HUES6 (cell line): ENCODE measurements around the gene HIRIP3.
"Not testable (repeated sequence)": the region's sequence is repeated elsewhere in the genome, so short reads cannot be mapped to it uniquely, and the experiment has no call there.

Experiments used
- H3K27ac ChIP-seq: 2 replicates; pipeline ENCODE4 v1.7.0; 2013; ENCODE audit warnings: low read depth, mild to moderate bottlenecking, low read length, inconsistent platforms
- H3K27me3 ChIP-seq: 2 replicates; pipeline ENCODE4 v1.6.1; 2013; ENCODE audit warnings: low read length; ENCODE audit not compliant: control insufficient read depth, insufficient read depth
- H3K36me3 ChIP-seq: 2 replicates; pipeline ENCODE4 v1.6.1; 2013; ENCODE audit warnings: low read length; ENCODE audit not compliant: control insufficient read depth, insufficient read depth
- H3K4me1 ChIP-seq: 2 replicates; pipeline ENCODE4 v1.6.1; 2013; ENCODE audit warnings: low read length; ENCODE audit not compliant: control insufficient read depth, insufficient read depth
- H3K4me3 ChIP-seq: 2 replicates; pipeline ENCODE4 v1.5.1; 2013; ENCODE audit warnings: low read depth, low read length
- H3K9ac ChIP-seq: one replicate; pipeline ENCODE4 v1.6.1; 2013; ENCODE audit warnings: mild to moderate bottlenecking, low read length
- H3K9me3 ChIP-seq: 2 replicates; pipeline ENCODE4 v1.6.1; 2013; ENCODE audit warnings: low read depth, low read length; ENCODE audit not compliant: control insufficient read depth, insufficient read depth

Gene HIRIP3, protein sequence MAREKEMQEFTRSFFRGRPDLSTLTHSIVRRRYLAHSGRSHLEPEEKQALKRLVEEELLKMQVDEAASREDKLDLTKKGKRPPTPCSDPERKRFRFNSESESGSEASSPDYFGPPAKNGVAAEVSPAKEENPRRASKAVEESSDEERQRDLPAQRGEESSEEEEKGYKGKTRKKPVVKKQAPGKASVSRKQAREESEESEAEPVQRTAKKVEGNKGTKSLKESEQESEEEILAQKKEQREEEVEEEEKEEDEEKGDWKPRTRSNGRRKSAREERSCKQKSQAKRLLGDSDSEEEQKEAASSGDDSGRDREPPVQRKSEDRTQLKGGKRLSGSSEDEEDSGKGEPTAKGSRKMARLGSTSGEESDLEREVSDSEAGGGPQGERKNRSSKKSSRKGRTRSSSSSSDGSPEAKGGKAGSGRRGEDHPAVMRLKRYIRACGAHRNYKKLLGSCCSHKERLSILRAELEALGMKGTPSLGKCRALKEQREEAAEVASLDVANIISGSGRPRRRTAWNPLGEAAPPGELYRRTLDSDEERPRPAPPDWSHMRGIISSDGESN

DNA sequence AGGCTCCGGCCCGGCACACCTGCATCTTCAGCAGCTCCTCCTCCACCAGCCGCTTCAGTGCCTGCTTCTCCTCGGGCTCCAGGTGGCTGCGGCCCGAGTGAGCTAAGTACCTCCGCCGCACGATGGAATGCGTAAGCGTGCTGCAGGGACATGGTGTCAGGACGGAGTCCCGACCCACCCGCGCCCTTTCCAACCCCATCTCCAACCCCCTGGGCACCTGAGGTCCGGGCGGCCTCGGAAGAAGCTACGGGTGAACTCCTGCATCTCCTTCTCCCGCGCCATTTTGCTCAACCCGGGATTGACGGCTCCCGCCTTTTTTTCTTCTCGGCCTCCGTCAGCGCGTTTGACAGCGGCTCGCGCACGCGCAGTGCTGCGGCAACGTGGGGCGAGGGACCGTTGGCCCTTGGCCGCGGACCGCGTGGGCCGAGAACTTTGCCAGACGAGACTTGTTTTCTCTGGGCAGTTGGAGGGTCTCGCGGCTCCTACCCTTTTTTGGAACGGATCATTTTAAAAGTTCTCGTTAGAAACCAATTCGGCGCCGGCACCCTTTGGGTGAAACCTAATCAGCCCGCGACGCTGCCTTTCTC lies at the start of gene HIRIP3:
Gene HIRIP3 (minus strand): TSS at position 294 of the 587 bp plus-strand sequence. CDS start 12 bp downstream, at position 282.
- Histone ChIP-seq H3K27ac (peak within 1 kb of the TSS; percentile 95), H3K9me3 (no peaks in the 10 kb centered on the region), H3K9ac (peak within 1 kb of the TSS; percentile 97), H3K36me3 (peaks cover 45% of the 10 kb centered on the region), H3K4me3 (peak within 1 kb of the TSS; percentile 87), H3K4me1 (no peaks in the 10 kb centered on the region), H3K27me3 (no peaks in the 10 kb centered on the region)

DNA sequence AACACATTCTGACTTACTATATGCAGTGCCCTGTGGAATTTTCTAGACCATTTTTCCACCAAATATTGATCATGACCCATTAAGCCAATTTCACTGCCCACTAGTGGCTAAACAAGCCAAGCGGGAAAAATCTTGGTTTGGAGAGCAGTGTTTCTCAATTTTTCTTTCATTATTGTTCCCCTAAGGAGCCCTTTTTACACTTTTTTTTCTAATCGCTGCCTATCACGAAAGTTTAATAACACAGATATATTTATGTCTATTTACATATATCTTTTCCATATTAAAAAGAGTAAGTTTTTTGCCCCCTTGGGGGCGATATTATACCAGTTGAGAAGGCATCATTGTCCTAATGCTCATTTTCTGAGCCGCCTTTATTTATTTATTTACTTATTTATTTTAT lies 46.4 kb upstream of the HIRIP3 start:
- H3K27ac ChIP-seq, result no peak overlapping the region
- no peak overlapping the region for H3K9ac ChIP-seq
- no peaks in the 10 kb centered on the region for H3K4me1 ChIP-seq
- H3K36me3 ChIP-seq, result no peaks in the 10 kb centered on the region
- H3K9me3 ChIP-seq, result no peaks in the 10 kb centered on the region
- H3K4me3 ChIP-seq, result no peak overlapping the region
- no peaks in the 10 kb centered on the region for H3K27me3 ChIP-seq

GRCh38 chr16:30040690-30041089 lies 45.3 kb upstream of the HIRIP3 start:
- H3K27ac ChIP-seq, H3K4me1 ChIP-seq, H3K36me3 ChIP-seq, H3K27me3 ChIP-seq, H3K4me3 ChIP-seq, H3K9ac ChIP-seq, H3K9me3 ChIP-seq: not testable (repeated sequence)

- Histone ChIP-seq H3K9me3 (no peaks in the 10 kb centered on the region), H3K27ac (no peak overlapping the region), H3K27me3 (peaks cover 6% of the 10 kb centered on the region; the same call in 1 of the 2 replicates), H3K9ac (no peak overlapping the region), H3K36me3 (no peaks in the 10 kb centered on the region), H3K4me3 (no peak overlapping the region), H3K4me1 (no peaks in the 10 kb centered on the region)
These were observed 44.8 kb upstream of the HIRIP3 start for GRCh38 chr16:30040221-30040620.

DNA sequence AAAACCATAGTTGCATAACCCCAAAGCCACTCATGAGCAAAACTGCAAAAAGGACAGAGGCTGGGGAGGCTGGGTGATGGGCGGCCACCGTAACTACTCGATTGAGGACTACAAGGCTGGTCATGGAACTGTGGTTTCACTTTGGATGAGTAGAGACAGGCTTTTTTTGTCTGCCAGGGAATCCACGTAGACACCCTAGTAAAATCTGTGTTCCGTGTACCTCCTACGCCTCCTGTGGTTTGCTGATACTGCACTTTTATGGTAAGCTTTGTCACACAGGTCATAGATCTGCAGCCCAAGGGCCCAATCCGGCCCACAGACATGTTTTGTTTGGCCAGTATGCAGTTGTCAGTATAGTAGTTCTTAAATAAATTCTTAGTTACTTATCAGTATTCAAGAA lies 37.9 kb upstream of the HIRIP3 start:
- Histone ChIP-seq H3K9ac (no peak overlapping the region), H3K4me1 (peaks cover 22% of the 10 kb centered on the region), H3K27ac (no peak overlapping the region), H3K4me3 (no peak overlapping the region), H3K9me3 (no peaks in the 10 kb centered on the region), H3K27me3 (peaks cover 52% of the 10 kb centered on the region), H3K36me3 (no peaks in the 10 kb centered on the region)

- Histone ChIP-seq H3K4me3 (peak overlapping the region; percentile 65), H3K36me3 (no peaks in the 10 kb centered on the region), H3K27me3 (peaks cover 59% of the 10 kb centered on the region), H3K4me1 (peaks cover 28% of the 10 kb centered on the region), H3K9ac (no peak overlapping the region), H3K27ac (no peak overlapping the region), H3K9me3 (no peaks in the 10 kb centered on the region)
These were observed 36.8 kb upstream of the HIRIP3 start for GRCh38 chr16:30032083-30032819.

- peak overlapping the region; percentile 65 for H3K4me3 ChIP-seq
- no peak overlapping the region for H3K27ac ChIP-seq
These were observed 36.1 kb upstream of the HIRIP3 start for GRCh38 chr16:30031477-30031918.

GRCh38 chr16:30030841-30031413 lies 35.5 kb upstream of the HIRIP3 start, which contains the start of gene TLCD3B:
Gene TLCD3B (minus strand): TSS chr16:30031271. CDS start chr16:30030527, 744 bp downstream.
- Histone ChIP-seq H3K27ac (no peak within 1 kb of the TSS), H3K4me1 (peaks cover 28% of the 10 kb centered on the region), H3K27me3 (peaks cover 67% of the 10 kb centered on the region), H3K9ac (no peak within 1 kb of the TSS), H3K4me3 (peak within 1 kb of the TSS; percentile 65), H3K36me3 (no peaks in the 10 kb centered on the region), H3K9me3 (no peaks in the 10 kb centered on the region)

More at GRCh38 chr16:30031477-30031918, 36.1 kb upstream of the HIRIP3 start:
- Histone ChIP-seq H3K4me1 (peaks cover 28% of the 10 kb centered on the region), H3K9ac (no peak overlapping the region), H3K36me3 (no peaks in the 10 kb centered on the region), H3K9me3 (no peaks in the 10 kb centered on the region), H3K27me3 (peaks cover 65% of the 10 kb centered on the region)

DNA sequence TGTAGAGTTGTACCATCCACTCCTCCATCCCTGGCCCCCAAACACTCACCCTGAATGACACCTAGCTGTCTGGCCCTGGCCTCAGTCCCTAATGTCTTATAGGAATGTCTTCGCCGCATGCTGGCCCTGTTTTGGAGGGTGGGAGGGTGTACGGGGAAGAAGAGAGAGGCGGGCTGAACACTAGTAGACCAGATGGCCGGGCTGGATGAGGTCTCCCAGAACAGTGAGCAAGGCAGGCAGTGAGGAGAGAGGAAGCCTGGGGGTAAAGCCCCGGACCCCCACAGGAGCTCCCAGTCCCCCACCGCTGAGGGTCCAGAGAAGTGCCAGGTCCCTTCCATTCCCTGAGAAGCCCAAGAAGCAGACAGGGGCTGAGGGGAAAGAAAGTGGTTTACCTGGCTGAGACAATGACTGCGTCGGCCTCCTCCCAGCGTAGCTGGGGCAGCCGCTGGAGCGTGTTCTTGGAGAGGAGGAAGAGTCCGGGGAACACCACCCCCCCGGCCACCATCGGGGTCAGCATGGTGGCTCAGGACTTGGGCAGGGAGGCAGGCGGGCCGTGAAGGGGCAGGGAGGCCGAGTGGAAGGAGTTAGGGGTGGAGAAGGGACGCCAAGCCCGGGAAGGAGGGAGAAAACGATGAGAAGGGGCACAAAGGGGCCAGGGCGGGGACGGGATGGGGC lies 34.7 kb upstream of the HIRIP3 start:
- no peak overlapping the region for H3K27ac ChIP-seq
- no peaks in the 10 kb centered on the region for H3K36me3 ChIP-seq
- H3K9ac ChIP-seq, result no peak overlapping the region
- peaks cover 28% of the 10 kb centered on the region for H3K4me1 ChIP-seq
- no peaks in the 10 kb centered on the region for H3K9me3 ChIP-seq
- peak overlapping the region; percentile 65 for H3K4me3 ChIP-seq
- peaks cover 64% of the 10 kb centered on the region for H3K27me3 ChIP-seq

- Histone ChIP-seq H3K9me3 (no peaks in the 10 kb centered on the region), H3K27me3 (peaks cover 56% of the 10 kb centered on the region), H3K4me1 (peaks cover 28% of the 10 kb centered on the region), H3K9ac (no peak overlapping the region), H3K36me3 (no peaks in the 10 kb centered on the region), H3K27ac (no peak overlapping the region), H3K4me3 (no peak overlapping the region)
These were observed 33.1 kb upstream of the HIRIP3 start for GRCh38 chr16:30028438-30029076.
